Measurements from ENCODE around the gene MAPK13.
"Not testable (repeated sequence)": the region's sequence is repeated elsewhere in the genome, so short reads cannot be mapped to it uniquely, and the experiment has no call there.

Gene MAPK13

DNA sequence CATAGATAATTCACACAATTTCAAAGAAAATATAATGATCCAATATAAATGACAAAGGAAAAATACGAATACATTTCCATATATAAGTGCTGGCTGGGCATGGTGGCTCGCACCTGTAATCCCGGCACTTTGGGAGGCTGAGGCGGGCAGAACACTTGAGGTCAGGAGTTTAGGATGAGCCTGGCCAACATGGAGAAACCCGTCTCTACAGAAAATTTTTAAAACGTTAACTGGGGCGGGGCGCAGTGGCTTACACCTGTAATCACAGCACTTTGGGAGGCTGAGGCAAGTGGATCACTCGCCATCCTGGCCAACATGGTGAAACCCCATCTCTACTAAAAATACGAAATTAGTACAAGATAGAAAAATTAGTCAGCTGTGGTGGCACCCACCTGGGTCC is 14.9 kb upstream of the MAPK13 start:
- no peak for DNase-seq (ENCODE audit: low spot score)

DNA sequence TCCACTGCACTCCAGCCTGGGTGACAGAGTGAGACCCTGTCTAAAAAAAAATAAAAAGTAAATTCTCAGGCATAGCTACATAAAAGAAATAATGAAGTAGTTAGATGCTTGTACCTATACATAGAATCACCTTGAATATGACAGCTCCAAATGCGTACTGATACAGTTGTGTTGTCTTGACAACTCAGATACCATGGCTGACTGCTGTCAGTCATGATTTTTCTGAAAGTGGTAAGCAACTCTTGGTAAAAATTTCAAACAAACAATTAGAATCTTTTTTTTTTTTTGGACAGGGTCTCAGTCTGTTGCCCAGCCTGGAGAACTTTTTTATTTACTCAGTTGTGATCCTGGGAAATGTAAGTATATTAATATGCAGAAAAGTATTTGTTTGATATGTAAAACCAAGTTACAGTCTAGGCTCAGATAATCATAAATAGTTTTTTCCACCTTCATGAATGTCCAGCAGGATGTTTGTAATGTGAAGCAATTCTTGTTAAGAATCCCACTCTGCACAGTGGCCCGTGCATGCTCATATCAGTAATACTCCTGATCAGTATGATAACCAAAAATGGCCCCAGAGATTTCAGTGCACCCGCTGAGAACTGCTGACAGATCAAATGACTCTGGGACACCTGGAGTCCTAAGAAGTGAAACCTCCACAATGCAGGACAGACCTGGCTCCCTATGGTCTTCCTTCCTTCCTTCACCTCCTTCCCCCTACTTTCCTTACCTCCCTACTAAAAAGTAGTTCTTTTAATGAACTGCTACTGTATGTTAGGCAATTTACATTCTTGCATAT is 14.0 kb upstream of the MAPK13 start:
- DNase-seq (ENCODE audit: low spot score): no peak

DNA sequence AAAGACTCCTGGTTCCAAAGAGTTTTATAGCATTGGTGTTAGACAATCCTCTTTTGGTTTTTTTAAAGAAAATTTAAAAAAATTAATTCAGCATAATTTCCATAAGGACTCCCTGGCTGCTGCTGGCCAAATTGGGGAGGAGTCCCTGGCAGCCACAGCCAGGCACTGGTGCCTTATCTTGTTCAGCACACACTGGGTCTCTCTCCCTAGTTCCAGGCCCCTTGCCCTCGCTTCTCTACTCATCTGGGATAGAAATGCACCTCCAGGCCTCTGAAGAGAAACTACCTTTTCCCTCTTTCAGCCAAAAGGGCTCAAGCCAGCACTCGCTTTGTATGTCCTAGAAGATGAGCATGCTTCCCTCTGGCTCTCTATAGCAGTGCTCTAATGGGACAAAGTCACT is 13.4 kb upstream of the MAPK13 start:
- no peak for DNase-seq (ENCODE audit: low spot score)

DNA sequence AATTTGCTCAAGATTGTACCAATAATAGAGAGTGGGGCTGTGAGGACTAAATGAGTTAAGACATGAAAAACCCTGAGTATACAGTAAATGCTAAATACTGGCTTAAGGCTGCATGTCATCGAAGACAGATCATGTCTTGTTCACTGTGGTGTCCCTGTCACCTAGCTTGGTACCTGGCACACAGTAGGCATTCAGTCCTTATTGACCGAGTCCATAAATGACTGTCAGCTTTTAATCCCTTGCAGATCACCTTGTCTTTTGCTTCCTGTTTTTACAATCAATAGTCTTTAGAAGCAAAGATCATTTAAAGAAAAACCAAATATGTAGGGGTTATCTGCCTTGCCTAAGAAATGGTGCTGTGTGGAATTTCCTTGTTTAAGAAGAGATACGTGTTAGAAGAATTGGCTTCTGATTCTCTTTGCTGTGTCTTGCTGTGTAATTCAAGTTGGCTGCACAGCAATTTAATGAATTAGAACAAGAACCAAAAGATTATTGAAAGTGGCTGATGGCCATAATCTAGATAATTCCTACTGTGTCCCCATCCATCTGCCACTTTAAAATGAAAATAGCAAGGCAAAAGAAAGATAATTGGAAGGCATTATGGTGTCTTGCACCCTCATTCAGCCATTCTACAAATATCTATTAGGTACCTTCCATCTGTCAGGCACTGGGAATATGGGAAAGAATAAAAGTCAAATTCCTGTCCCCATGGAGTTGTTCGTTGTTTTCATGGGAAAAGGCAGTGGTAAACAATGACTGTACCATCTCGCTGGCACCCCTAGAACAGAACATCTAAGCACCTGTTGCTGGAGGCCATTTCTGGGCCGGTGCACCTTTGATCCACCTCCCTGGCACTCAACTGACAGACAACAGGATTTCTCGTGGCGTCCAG is 12.4 kb upstream of the MAPK13 start:
- DNase-seq (ENCODE audit: low spot score): no peak

DNA sequence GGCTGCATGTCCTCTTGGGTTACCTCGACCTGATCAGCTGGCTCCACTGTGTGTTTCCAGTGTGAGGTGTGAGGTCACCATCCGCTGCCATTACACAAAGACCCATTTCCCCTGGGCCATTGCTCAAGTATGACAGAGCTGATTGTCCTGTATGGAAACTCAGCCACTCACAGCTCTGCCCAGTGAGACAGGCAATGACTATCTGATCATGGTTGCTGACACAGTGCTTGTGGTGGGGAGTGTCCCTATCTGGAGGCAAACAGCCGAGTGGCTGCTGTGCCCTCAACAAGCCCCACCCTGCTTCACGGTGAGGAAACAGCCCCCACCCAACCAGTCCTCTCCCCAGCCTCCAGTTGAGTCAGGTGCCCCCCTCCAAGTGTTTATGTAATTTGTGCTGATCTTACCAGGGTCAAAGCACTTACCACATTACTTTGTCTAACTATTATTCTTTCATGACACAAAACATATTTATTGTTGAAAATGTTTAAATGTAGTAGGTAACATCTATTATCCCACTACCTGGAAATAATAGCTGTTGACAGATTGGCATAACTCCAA is 11.7 kb upstream of the MAPK13 start:
- no peak for DNase-seq (ENCODE audit: low spot score)

DNA sequence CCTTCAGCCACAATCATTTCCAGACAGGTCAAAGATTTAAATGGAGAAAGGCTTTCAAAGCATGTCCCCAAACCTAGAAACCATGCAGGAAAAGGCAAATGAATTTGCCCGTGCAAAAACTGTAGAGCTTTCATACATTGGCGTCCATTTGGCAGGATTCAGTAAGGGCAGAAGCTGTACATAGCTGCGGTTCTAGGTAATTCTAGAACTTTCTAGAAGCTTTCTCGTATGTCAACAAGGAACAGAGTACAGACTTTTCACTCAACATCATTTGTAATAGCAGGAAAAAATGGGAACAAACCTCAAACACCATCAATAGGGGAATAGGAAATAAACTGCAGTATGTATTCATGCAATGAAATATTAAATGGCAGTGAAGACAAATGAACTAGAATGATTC is 11.1 kb upstream of the MAPK13 start:
- DNase-seq (ENCODE audit: low spot score): no peak

DNA sequence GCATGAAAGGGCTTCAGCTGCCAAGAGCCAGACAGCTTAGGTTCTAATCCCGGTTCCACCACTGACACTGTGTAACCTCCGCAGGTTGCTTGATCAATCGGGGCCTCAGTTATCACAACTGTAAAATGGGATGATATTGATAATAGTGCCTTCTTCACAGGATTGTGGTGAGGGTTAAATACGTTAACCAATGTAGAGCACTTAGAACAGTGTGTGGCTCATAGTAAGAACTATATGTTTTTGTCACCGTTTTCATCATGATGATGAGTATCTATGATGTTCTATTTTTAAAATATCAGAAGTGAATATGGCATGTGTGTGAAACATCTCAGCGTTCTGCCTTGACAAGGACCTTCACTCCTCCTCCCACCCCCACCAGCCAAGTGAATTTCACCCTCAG is 10.3 kb upstream of the MAPK13 start:
- no peak for DNase-seq (ENCODE audit: low spot score)

DNA sequence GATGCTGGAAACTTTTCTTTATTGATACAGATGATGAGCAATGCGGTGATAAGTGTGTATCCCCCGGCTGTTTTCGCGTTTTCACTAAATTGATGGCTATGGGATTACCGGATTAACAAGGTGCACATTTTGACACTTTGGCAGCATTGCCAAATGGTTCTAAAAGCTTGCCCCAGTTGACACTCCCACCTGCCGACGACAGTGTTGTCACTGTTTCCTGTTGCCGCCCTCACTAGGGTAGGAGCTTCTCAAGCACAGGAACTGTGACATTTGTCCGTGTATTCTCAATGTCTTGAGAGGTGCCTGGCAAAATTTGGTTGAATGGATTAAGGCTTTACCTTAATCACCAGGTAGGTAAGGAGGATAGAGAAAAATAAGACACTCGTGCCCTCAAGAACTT is 9.8 kb upstream of the MAPK13 start:
- DNase-seq (ENCODE audit: low spot score): no peak

DNA sequence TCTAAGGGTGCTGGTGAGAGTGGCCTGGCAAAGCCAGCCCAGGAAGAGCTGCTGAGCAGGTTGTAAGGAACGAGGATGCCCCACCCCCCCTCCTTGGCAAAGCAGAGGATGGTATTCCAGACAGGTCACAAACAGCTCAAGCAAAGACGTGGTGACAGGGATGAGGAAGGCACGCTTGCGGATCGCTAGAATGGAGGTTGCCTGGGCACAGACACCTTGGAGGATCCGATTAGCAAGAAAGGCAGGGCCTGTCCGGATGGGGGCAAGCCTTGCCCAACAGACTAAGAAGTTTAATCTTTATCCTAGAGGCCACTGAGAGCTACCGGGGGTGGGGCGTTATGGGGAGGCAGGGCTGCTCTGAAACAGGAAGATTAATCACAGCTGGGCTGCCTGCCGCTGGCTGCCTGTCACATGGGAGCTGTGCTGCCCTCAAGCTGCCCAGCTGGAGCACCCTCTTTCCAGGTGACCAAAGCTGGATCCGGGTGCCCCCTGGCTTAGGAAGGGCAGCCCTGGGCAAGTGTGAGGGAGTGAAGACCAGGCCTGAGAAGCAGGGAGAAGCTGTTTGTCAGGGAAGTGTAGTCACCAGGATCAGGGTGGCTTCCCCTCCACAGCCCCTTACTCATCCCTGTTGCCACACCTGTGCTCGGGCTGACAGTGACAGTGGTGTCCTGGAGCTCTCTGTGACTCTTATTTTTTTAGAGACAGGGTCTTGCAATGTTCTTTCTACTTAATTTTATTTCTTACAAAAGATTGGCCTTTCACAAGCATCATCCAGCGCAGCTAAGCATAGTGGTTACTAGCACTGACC is 9.1 kb upstream of the MAPK13 start:
- no peak for DNase-seq (ENCODE audit: low spot score)

DNA sequence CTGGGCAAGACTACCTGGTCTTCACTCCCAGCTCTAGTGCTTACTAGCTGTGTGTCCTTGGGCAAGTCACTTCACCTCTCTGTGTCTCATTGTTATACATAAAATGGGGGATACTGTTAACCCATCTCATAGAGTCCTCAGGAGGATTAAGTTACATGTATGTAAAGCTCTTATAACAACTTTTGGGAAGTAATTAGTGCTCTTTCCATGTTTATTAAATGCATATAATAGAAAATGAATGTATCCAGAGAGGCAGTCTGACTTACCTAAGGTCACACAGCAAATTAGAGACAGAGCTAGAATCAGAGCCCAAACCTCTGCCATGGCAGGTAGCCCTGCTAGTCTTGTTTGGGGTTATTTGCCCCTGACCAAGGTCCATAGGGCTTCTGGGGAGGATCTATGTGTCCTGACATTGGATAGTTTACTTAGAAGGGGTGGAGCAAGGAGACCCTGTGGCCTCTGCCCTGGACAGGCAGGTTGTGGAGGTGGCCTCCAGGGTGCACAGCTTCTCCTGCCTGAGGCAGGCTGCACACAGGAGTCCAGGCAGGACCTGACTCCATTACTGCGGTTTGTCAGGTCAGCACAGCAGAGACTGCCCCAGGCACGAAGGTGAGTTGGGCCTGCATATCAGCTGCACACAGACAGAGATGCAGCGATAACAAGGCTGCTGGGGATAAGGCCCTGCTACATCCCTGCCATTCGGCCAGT is 8.4 kb upstream of the MAPK13 start:
- no peak for DNase-seq (ENCODE audit: low spot score)

DNA sequence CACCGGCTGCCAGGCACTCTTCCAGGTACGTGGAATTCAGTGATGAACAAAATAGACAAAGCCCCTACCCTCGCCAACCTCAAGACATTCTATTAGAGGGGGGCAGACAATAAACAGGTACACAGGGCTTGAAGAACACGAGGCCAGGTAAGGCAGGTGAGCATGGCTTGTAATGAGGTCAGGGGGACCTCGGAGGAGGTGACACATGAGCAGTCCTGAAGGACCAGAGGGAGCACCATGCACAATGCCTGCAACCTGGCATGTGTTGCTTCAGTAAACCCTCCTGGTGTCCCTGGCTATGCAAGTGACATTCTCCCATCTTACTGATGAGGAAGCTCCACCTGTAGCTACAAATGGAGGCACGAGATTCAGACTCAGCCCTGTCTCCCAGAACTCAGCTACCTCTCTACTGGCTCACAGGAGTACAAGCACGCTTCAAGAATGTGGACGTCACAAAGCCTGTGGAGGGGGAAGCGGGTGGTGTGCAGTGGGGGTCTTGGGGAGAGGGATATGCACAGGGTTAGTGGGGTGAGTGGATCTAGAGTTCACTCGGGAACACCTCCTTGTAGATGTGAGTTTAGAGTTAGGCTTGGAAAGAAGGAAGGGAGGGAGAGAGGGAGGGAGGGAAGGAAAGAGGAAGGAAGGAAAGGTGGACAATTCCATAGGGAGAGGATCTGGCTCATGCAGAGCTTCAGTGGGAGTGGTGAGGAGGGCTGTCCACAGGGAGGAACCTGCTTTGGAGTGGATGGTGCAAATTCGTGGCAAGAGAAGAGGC is 7.6 kb upstream of the MAPK13 start:
- no peak for DNase-seq (ENCODE audit: low spot score)

DNA sequence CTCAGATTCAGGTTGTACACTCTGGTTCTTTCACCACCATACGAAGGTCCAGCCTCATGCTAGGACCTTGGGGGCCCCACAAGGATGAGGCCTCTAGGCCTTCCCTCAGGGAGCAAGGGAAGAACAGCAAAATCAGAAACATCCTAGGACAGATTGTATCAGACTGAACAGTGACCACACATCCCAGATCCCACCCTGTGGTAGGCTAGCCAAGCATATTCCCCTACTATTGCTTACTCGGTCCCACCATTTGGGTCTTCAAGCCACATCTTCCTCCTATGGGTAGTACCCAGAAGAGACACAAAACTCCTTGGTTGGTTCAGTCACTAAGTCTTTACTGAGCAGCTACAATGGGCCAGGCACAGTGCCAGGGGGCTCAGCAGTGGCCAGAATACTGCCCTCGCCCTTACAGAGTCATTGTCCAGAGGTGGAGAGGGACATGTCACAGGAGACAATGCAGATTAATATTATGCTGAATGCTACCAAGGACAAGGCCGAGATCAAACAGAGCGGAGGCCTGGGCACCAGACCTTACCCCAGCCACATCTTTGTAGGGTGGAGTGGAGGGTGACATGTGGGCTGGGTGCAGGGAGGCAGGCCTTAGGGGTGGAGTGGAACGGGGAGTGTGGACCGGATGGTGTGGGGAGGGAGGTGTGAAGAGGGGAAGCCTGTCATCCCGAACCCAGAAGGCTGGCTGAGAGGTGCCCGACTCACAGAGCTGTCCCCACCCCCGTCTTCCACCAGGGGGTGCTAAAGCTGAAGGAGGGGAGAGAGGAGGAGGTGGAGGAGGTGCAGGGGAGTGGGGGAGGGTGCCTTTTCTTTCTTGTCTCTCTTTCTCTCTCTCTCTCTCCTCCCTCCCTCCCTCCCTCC is 6.8 kb upstream of the MAPK13 start:
- DNase-seq (ENCODE audit: low spot score): peak; percentile 89

DNA sequence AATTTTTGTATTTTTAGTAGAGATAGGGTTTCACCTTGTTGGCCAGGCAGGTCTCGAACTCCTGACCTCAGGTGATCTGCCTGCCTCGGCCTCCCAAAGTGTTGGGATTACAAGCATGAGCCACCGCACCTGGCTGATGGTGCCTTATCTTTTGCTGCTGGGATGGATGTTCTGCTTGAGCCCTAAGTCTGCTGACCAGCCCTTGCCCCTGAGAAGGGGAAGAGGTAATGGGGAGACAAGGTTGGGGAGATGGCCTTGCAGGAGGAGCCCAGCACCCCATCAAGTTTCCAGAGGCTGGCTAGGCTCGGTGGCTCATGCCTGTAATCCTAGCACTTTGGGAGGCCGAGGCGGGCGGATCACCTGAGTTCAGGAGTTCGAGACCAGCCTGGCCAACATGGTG is 6.0 kb upstream of the MAPK13 start:
- not testable (repeated sequence) for DNase-seq (ENCODE audit: low spot score)

DNA sequence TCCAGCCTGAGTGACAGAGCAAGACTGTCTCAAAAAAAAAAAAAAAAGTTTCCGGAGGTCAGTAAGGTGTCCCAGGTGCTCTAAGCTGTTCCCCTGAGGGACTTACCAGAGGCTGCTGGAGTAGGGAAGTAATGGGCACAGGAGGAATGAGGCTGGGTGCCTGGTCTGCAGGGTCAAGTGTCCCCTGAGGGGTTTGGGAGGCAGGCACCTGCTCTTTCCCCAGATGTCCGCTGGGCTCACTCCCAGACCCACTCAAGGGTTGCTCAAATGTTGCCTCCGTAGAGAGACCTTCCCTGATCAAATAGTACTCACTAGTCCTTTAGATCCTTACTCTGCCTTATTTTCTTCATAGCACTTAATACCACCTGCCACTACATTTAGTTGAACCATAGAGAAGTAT is 5.4 kb upstream of the MAPK13 start:
- no peak for DNase-seq (ENCODE audit: low spot score)

DNA sequence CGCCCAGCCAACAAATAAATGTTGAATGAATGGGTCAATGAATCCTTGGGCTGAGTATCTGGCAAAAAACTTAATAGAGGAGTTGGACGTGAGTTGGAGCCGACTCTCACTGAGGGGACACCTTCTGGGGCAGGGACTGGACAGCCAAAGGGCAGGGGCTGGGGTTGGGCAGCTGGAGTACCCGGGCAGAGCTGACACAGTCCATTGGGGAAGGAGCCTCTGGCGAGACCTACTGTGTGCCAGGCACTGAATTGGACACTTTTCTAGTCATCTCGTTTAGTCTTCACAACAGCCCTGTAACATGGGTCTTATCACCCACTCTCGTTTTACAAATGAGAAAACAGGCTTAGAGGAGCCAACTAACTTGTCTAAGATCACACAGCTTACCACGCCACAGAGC is 4.7 kb upstream of the MAPK13 start:
- no peak for DNase-seq (ENCODE audit: low spot score)

DNA sequence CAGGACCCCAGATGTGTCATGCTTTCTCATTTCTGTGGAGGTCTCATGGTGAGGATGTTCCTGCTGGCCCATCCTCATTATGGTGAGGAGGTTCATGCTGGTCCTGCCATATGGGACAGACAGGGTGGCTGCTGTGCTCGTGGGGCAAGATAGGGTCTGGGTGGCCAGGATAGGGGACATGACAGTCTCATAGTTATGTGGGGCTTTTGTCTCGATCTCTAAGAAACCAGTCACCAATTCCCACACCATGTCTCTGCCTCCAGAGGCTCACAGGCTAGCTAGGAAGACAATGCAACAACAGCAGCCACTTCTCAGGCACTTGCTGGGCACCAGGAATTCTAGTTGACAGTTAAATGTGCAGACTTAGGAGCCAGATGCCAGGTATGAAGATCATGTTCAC is 4.2 kb upstream of the MAPK13 start:
- DNase-seq (ENCODE audit: low spot score): no peak

DNA sequence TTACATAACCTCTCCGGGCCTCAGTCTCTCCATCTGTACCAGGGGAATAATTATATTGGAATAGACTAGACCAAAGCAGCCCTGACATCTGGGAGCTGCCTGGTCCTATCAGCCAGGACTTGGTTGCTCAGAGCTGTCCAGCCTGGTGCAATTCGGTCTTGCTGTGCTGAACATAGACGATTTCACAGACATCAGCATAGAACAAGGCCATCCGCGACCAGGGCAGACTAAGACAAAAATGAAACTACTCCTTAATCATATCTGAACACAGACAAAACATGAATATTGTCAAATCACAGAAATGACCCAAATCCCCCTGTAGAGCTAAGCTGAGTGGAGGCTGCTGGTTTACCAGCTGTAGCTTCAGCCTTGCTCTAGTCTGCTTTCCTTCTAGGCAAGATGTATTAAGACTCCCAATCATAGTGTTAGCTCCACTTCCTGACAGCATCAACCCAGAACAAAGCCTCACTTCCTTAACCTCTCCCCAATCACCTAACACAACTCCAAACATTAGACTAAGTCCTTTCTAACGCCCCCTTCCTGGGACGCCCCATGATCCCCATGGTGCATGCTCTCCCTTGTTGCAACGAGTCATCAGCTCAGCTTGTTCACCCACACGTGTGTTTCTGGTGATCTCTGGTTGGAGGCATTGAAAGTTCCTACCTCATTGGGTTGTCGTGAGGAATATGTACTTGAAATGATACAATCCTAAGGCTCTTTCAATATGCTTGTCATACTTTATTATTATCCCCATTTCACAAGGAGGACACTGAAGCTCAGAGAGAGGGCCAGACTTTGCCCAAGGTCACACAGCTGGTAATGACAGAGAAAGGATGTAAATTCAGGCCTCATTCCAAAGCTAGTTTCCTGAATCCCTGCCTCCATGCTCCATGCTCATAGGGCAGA is 3.5 kb upstream of the MAPK13 start:
- no peak for DNase-seq (ENCODE audit: low spot score)

DNA sequence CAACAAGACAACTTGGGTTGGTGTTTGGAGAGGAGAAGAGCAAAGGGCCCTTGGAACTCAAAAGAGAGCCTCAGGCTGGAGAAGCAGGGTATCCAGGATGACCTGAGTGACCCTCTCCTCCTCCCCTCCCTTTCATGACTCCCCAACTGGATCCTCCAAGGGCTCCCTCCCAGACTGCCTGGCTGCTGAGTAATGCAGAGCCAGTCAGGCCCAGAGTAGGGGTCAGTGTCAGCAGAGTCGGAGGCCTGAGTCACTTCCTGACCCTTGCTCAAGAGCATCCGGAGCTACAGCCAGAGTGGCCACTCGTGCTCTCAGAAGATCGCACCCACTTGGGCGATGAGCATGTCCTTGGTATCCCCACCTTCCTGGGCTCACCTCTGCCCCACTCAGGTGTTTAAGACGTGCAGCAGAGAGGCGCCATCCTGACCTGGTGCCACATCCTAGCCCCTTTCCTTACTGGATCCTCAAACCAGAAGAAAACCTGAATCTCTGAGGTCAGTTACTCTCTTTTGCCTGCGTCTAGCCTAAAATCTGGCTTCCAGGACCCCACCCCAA is 2.8 kb upstream of the MAPK13 start:
- DNase-seq (ENCODE audit: low spot score): no peak
